Activated CD8-positive, alpha-beta memory T cell treated with anti-CD3 and anti-CD28 coated beads, Interleukin-2, amount 10 ng/mL, durations not matched to agents 7 days and 5 days (primary cell): ENCODE data around the gene KLHL10. TPM values are rescaled to one million over a fixed set of nuclear protein-coding genes. Genes with fewer than 3 reads are reported as not detected.
"Not testable (repeated sequence)": the region's sequence is repeated elsewhere in the genome, so short reads cannot be mapped to it uniquely, and the experiment has no call there.

Experiments
- ATAC-seq: fragments of 150-1000 bp; cut with Tn5 transposase; one replicate; pipeline ENCODE4 v1.10.0; 2021; ENCODE audit warnings: moderate library complexity
- CTCF ChIA-PET: fragments of 350-600 bp; sonication (Branson Sonifier 250); formaldehyde crosslinking; loops from one replicate; lab custom pipeline; 2021; ENCODE audit warnings: antibody characterized with exemption; lab: Charles Lee
- DNase-seq: peaks from one replicate; pipeline ENCODE4 v3.0.0-alpha.2; 2020
- H3K27ac Mint-ChIP-seq: one replicate; pipeline ENCODE4 v1.8.0; 2021; ENCODE audit warnings: mild to moderate bottlenecking, mixed read lengths
- H3K27me3 Mint-ChIP-seq: one replicate; pipeline ENCODE4 v1.8.0; 2021; ENCODE audit warnings: mixed read lengths
- H3K36me3 Mint-ChIP-seq: one replicate; pipeline ENCODE4 v1.8.0; 2021; ENCODE audit warnings: mild to moderate bottlenecking, mixed read lengths
- H3K4me1 Mint-ChIP-seq: one replicate; pipeline ENCODE4 v1.8.0; 2021; ENCODE audit warnings: mixed read lengths
- H3K4me3 Mint-ChIP-seq: one replicate; pipeline ENCODE4 v1.8.0; 2021; ENCODE audit warnings: mild to moderate bottlenecking, moderate library complexity, mixed read lengths
- H3K9me3 Mint-ChIP-seq: one replicate; pipeline ENCODE4 v1.8.0; 2022; ENCODE audit warnings: low read depth, mixed read lengths
- total RNA-seq, 2 experiments: library from RNA; stranded (reverse); gene quantifications; one replicate each; pipeline ENCODE4 v1.2.3, GENCODE V29; 2021

KLHL10 gene
- total RNA-seq, 2 experiments from 2014 or later, result not detected

- H3K27me3 Mint-ChIP-seq, result no peaks in the 10 kb centered on the region
- no peak overlapping the region for H3K4me3 Mint-ChIP-seq
- DNase-seq (no peak), ATAC-seq (no peak)
- H3K27ac Mint-ChIP-seq, result no peak overlapping the region
- H3K36me3 Mint-ChIP-seq, result peaks cover 8% of the 10 kb centered on the region
- CTCF ChIA-PET, result interaction anchor here (1.1 to 1.2 kb wide), 2 partner anchors 13 to 16 kb away, joined by 4 read pairs; partner anchors contain the start of gene KLHL11
- H3K4me1 Mint-ChIP-seq, result peaks cover 7% of the 10 kb centered on the region
- no peaks in the 10 kb centered on the region for H3K9me3 Mint-ChIP-seq
These were observed 11.2 kb downstream of the KLHL10 start for GRCh38 chr17:41848788-41849187.

- no peak for DNase-seq
- H3K4me1 Mint-ChIP-seq, result peaks cover 7% of the 10 kb centered on the region
- H3K9me3 Mint-ChIP-seq, result no peaks in the 10 kb centered on the region
- H3K4me3 Mint-ChIP-seq, result no peak overlapping the region
- H3K36me3 Mint-ChIP-seq, result peaks cover 15% of the 10 kb centered on the region
- H3K27ac Mint-ChIP-seq, result no peak overlapping the region
- H3K27me3 Mint-ChIP-seq, result no peaks in the 10 kb centered on the region
- no peak for ATAC-seq
- CTCF ChIA-PET, result interaction anchor here (0.9 to 1.1 kb wide), 4 partner anchors 13 to 49 kb away, joined by 3 to 4 read pairs (median 4); partner anchors contain the start of gene KLHL11
These were observed 11.8 kb downstream of the KLHL10 start for GRCh38 chr17:41849251-41849990.

- not testable (repeated sequence) for H3K27ac Mint-ChIP-seq, H3K27me3 Mint-ChIP-seq, H3K9me3 Mint-ChIP-seq, ATAC-seq, DNase-seq, H3K4me1 Mint-ChIP-seq, H3K4me3 Mint-ChIP-seq
- peaks cover 21% of the 10 kb centered on the region for H3K36me3 Mint-ChIP-seq
- CTCF ChIA-PET, result interaction anchor here (0.8 kb wide), 2 partner anchors 10 to 17 kb away, joined by 3 read pairs; no protein-coding TSS in a partner anchor
These were observed 13.8 kb downstream of the KLHL10 start for GRCh38 chr17:41851382-41851781.

GRCh38 chr17:41860254-41860931 is 22.8 kb downstream of the KLHL10 start:
- H3K27me3 Mint-ChIP-seq, result no peaks in the 10 kb centered on the region
- H3K4me1 Mint-ChIP-seq, result peaks cover 11% of the 10 kb centered on the region
- CTCF ChIA-PET, result interaction anchor here (0.9 kb wide), 1 partner anchor 75 kb away, joined by 3 read pairs; no protein-coding TSS in a partner anchor
- DNase-seq (no peak), ATAC-seq (no peak)
- no peak overlapping the region for H3K27ac Mint-ChIP-seq
- peaks cover 1% of the 10 kb centered on the region for H3K36me3 Mint-ChIP-seq
- H3K9me3 Mint-ChIP-seq, result no peaks in the 10 kb centered on the region
- H3K4me3 Mint-ChIP-seq, result no peak overlapping the region

- ATAC-seq (no peak), DNase-seq (peak; percentile 59)
- Mint-ChIP-seq H3K9me3 (no peaks in the 10 kb centered on the region), H3K4me3 (no peak overlapping the region), H3K4me1 (peaks cover 19% of the 10 kb centered on the region), H3K36me3 (peaks cover 11% of the 10 kb centered on the region), H3K27me3 (no peaks in the 10 kb centered on the region), H3K27ac (no peak overlapping the region)
- CTCF ChIA-PET, result interaction anchor here (0.7 to 1.8 kb wide), 8 partner anchors 13 to 201 kb away, joined by 3 to 5 read pairs (median 4); partner anchors contain the start of genes ACLY and P3H4
These were observed 25.6 kb downstream of the KLHL10 start for GRCh38 chr17:41863074-41863848.

- ATAC-seq (no peak), DNase-seq (no peak)
- H3K27ac Mint-ChIP-seq, result no peak overlapping the region
- CTCF ChIA-PET, result interaction anchor here (0.7 to 2.7 kb wide), 13 partner anchors 10 to 202 kb away, joined by 3 to 7 read pairs (median 4); partner anchors contain the start of gene ACLY
- H3K4me3 Mint-ChIP-seq, result no peak overlapping the region
- H3K36me3 Mint-ChIP-seq, result peaks cover 18% of the 10 kb centered on the region
- no peaks in the 10 kb centered on the region for H3K27me3 Mint-ChIP-seq
- H3K4me1 Mint-ChIP-seq, result peaks cover 30% of the 10 kb centered on the region
- H3K9me3 Mint-ChIP-seq, result no peaks in the 10 kb centered on the region
These were observed 26.8 kb downstream of the KLHL10 start for GRCh38 chr17:41864498-41864835.

GRCh38 chr17:41864836-41865595 is 27.4 kb downstream of the KLHL10 start, which contains the start of gene KLHL11:
Gene KLHL11, minus strand, starts transcription at chr17:41865423. Its CDS starts 53 bp downstream, at chr17:41865370.
- Mint-ChIP-seq H3K4me3 (no peak within 1 kb of the TSS), H3K9me3 (no peaks in the 10 kb centered on the region), H3K4me1 (peaks cover 30% of the 10 kb centered on the region), H3K27ac (peak within 1 kb of the TSS; percentile 81), H3K27me3 (no peaks in the 10 kb centered on the region), H3K36me3 (peaks cover 20% of the 10 kb centered on the region)
- CTCF ChIA-PET, result interaction anchor here (0.7 to 2.7 kb wide), 12 partner anchors 9 to 202 kb away, joined by 3 to 7 read pairs (median 4); no protein-coding TSS in a partner anchor
- ATAC-seq (peak; percentile 94), DNase-seq (peak; percentile 92)

- no peaks in the 10 kb centered on the region for H3K27me3 Mint-ChIP-seq
- no peak overlapping the region for H3K4me3 Mint-ChIP-seq
- no peaks in the 10 kb centered on the region for H3K9me3 Mint-ChIP-seq
- DNase-seq (no peak), ATAC-seq (no peak)
- peaks cover 28% of the 10 kb centered on the region for H3K4me1 Mint-ChIP-seq
- CTCF ChIA-PET, result interaction anchor here (0.7 to 2.7 kb wide), 8 partner anchors 9 to 169 kb away, joined by 3 to 7 read pairs (median 4); no protein-coding TSS in a partner anchor
- H3K27ac Mint-ChIP-seq, result peak overlapping the region; percentile 81
- peaks cover 22% of the 10 kb centered on the region for H3K36me3 Mint-ChIP-seq
These were observed 27.9 kb downstream of the KLHL10 start for GRCh38 chr17:41865596-41865893.

DNA sequence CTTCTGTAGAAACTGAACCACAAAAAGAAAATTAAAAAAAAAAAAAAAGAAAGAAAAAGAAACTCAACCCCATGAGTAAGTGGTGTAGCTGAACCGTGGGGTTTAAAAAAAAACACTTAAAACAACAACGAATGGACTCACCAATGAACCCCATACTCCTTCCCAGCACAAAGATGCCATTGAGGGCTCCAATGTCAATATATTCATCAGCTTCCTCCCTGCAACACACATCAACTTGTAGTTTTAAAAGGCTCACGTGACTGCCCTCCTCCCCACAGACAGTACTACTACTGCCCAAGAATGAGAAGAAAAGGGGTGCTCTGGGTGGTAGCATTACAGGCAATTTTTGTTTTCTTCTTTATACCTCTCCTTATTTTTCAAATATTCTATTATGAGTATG is 30.9 kb downstream of the KLHL10 start:
- CTCF ChIA-PET, result interaction anchor here (0.7 to 1.7 kb wide), 3 partner anchors 95 to 1554 kb away, joined by 3 to 4 read pairs (median 3); no protein-coding TSS in a partner anchor
- Mint-ChIP-seq H3K36me3 (peaks cover 49% of the 10 kb centered on the region), H3K9me3 (no peaks in the 10 kb centered on the region), H3K27ac (peak overlapping the region; percentile 74), H3K27me3 (no peaks in the 10 kb centered on the region), H3K4me1 (peaks cover 25% of the 10 kb centered on the region), H3K4me3 (no peak overlapping the region)
- no peak for ATAC-seq
- DNase-seq, result no peak

GRCh38 chr17:41869426-41869825 is 31.8 kb downstream of the KLHL10 start:
- ATAC-seq (no peak), DNase-seq (no peak)
- peaks cover 25% of the 10 kb centered on the region for H3K4me1 Mint-ChIP-seq
- H3K27ac Mint-ChIP-seq, result peak overlapping the region; percentile 74
- H3K27me3 Mint-ChIP-seq, result no peaks in the 10 kb centered on the region
- H3K9me3 Mint-ChIP-seq, result no peaks in the 10 kb centered on the region
- H3K36me3 Mint-ChIP-seq, result peaks cover 54% of the 10 kb centered on the region
- H3K4me3 Mint-ChIP-seq, result no peak overlapping the region
- CTCF ChIA-PET, result no interaction called here

GRCh38 chr17:41870097-41870496 is 32.5 kb downstream of the KLHL10 start:
- Mint-ChIP-seq H3K36me3 (peaks cover 59% of the 10 kb centered on the region), H3K9me3 (no peaks in the 10 kb centered on the region), H3K27me3 (no peaks in the 10 kb centered on the region), H3K4me1 (peaks cover 25% of the 10 kb centered on the region), H3K27ac (peak overlapping the region; percentile 9), H3K4me3 (no peak overlapping the region)
- ATAC-seq (no peak), DNase-seq (no peak)
- CTCF ChIA-PET, result no interaction called here

GRCh38 chr17:41870627-41871026 is 33.0 kb downstream of the KLHL10 start:
- ATAC-seq (no peak), DNase-seq (no peak)
- CTCF ChIA-PET, result no interaction called here
- peaks cover 22% of the 10 kb centered on the region for H3K4me1 Mint-ChIP-seq
- H3K27ac Mint-ChIP-seq, result no peak overlapping the region
- H3K27me3 Mint-ChIP-seq, result no peaks in the 10 kb centered on the region
- no peaks in the 10 kb centered on the region for H3K9me3 Mint-ChIP-seq
- peaks cover 60% of the 10 kb centered on the region for H3K36me3 Mint-ChIP-seq
- H3K4me3 Mint-ChIP-seq, result no peak overlapping the region
